HG03175 (cell line): Measurements from ENCODE around the gene FLRT3.

ENCODE experiments used
- ATAC-seq: cut with Tn5 transposase; IDR thresholded peaks from one replicate; pipeline ENCODE4 v1.9.1; 2021; ENCODE audit warnings: mild to moderate bottlenecking, moderate library complexity; ENCODE audit not compliant: unreplicated experiment

Gene FLRT3

GRCh38 chr20:14331646-14332045 lies 5.8 kb downstream of the FLRT3 start:
- no peak for ATAC-seq

- no peak for ATAC-seq
Measured at GRCh38 chr20:14319704-14320103, 17.7 kb downstream of the FLRT3 start.

GRCh38 chr20:14313341-14314020 lies 23.9 kb downstream of the FLRT3 start:
- ATAC-seq: no peak

GRCh38 chr20:14312001-14312400 lies 25.4 kb downstream of the FLRT3 start:
- ATAC-seq: no peak

- ATAC-seq: no peak
Measured at GRCh38 chr20:14310977-14311627, 26.3 kb downstream of the FLRT3 start.

GRCh38 chr20:14307956-14308355 lies 29.5 kb downstream of the FLRT3 start:
- no peak for ATAC-seq

GRCh38 chr20:14304472-14304871 lies 32.9 kb downstream of the FLRT3 start:
- ATAC-seq: no peak

- no peak for ATAC-seq
Measured at GRCh38 chr20:14303651-14304050, 33.8 kb downstream of the FLRT3 start.

- no peak for ATAC-seq
Measured at GRCh38 chr20:14303106-14303505, 34.3 kb downstream of the FLRT3 start.

GRCh38 chr20:14299831-14300230 lies 37.6 kb downstream of the FLRT3 start:
- ATAC-seq: no peak

GRCh38 chr20:14295770-14296309 lies 41.6 kb downstream of the FLRT3 start:
- ATAC-seq: no peak

GRCh38 chr20:14295238-14295637 lies 42.2 kb downstream of the FLRT3 start:
- ATAC-seq: peak; percentile 50

- no peak for ATAC-seq
Measured at GRCh38 chr20:14291502-14291901, 45.9 kb downstream of the FLRT3 start.

- no peak for ATAC-seq
Measured at GRCh38 chr20:14288341-14289330, 48.8 kb downstream of the FLRT3 start.

- ATAC-seq: no peak
Measured at GRCh38 chr20:14284443-14284842, 53.0 kb downstream of the FLRT3 start.

- ATAC-seq: no peak
Measured at GRCh38 chr20:14282140-14282539, 55.3 kb downstream of the FLRT3 start.
